Lower leg skin (tissue), 3 donors: ENCODE data around the gene STYXL2.

Experiments
- POLR2A ChIP-seq, 2 donors: fragments of 450-650 bp; IDR thresholded peaks; one replicate each; pipeline ENCODE4 v1.6.1; 2016 to 2017; ENCODE audit warnings: antibody characterized with exemption in 2 of 2, mild to moderate bottlenecking in 1 of 2, moderate library complexity in 1 of 2
- TF ChIP-seq, protein P1 (sequence below), 3 donors: fragments of 450-650 bp; IDR thresholded peaks; one replicate each; pipeline ENCODE4 v1.5.1; 2016; ENCODE audit warnings: antibody characterized with exemption in 3 of 3, mild to moderate bottlenecking in 3 of 3, moderate library complexity in 2 of 3

DNA sequence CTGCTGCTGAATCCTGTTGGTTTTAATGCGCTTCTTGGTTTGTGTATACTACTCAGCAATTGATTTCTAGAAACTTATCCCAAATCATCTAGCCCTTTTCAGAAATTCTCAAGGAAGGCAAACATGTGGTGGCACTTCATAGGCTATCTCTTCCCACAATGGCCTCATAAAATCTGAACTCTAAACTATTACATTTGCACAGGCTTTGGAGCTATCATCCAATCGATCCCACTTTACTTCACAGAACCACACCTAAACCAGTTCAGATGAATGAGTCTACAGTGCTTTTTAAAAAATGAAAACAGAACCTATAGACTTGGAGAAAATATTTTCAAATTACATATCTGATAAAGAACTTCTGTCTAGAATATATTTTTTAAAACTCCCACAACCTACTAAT, 6.9 kb downstream of the STYXL2 start:
- TF ChIP-seq, protein P1, sequence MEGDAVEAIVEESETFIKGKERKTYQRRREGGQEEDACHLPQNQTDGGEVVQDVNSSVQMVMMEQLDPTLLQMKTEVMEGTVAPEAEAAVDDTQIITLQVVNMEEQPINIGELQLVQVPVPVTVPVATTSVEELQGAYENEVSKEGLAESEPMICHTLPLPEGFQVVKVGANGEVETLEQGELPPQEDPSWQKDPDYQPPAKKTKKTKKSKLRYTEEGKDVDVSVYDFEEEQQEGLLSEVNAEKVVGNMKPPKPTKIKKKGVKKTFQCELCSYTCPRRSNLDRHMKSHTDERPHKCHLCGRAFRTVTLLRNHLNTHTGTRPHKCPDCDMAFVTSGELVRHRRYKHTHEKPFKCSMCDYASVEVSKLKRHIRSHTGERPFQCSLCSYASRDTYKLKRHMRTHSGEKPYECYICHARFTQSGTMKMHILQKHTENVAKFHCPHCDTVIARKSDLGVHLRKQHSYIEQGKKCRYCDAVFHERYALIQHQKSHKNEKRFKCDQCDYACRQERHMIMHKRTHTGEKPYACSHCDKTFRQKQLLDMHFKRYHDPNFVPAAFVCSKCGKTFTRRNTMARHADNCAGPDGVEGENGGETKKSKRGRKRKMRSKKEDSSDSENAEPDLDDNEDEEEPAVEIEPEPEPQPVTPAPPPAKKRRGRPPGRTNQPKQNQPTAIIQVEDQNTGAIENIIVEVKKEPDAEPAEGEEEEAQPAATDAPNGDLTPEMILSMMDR (IDR thresholded peaks at IDR 0.05): no peak
- no peak for TF ChIP-seq POLR2A (IDR thresholded peaks at IDR 0.05)
